Ecto neural progenitor cell (in vitro differentiated cells): ENCODE results near the gene TOX4.
A peak's percentile ranks its signal among the peaks of the same experiment; 100 is the strongest.
"Not testable (repeated sequence)": the region's sequence is repeated elsewhere in the genome, so short reads cannot be mapped to it uniquely, and the experiment has no call there.

Experiments
- DNase-seq: peaks from one replicate; pipeline ENCODE4 v3.0.0-alpha.2; 2018; ENCODE audit warnings: low spot score

Gene TOX4

DNA sequence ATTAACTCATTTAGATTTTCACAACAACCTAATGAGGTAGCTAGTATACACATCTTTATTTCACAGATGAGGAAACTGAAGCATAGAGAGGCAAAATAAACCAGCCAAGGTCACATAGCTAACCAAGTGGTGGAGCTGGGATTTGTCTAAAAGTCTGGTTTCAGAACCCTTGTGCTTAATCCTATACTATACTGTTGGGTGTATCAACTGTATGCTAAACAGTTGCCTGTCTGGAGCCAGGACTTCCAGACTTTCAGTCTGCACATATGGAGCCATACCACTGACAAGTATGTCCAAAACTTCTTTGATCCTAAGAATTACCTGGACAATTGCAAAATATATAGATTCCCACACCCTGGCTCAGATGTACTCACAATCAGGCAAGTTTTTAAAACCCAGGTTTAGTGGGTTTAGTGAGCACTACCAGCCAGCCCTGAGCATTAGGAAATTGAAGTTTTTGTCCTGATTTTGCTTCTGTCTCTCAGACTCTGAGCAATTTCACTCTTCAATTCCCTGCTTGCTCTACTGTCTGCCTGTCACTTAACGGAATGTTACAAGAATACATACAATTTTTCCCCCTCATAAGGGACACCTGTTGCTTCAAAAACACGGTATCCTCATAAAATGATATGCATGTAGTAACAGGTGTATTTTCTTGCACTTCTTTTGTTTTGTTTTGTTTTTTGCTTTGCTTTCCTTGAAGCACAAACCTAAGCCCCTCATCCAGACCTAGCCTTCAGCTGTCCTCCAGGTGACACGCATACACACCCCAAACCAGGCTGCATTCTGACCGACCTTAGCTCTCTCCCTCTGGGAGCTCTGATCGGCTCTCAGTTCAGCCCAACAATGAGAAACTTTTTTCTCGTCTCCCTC, 58.8 kb downstream of the TOX4 start:
- DNase-seq: no peak

DNA sequence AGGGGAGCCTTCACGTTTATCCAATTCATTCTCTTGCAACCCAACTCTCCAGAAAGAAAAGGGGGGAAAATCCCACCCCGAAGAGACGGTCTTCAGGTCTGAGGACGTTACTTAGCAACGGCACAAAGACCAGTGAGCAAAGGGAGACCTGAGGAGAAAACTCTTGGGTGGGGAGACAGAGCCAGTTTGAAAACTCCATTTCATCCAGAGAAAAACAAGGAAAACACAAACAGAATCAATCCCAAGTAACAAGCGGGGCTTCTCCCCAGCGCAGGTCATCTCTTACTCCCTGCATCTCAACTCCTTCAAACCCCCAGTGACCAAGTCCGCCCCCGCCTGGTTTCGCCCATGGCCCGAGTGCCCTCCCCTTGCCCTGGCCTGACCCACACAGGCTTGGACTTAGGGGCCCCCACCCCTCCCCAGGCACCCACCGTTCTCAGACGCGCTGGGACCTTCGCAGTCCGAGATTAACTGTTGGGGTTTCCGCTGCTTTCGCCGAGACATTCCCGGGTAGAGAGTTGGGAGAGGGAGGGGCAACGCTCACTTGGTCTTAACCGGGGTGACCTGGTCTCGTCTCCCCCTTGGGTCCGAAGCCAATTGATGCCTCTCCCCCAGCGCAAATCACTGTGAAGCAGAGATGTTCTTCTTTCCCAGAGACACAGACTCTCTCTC, 59.6 kb downstream of the TOX4 start:
- DNase-seq: peak; percentile 79

- DNase-seq: no peak
These were observed 60.1 kb downstream of the TOX4 start for GRCh38 chr14:21537090-21537424.

- peak; percentile 56 for DNase-seq
These were observed 62.4 kb downstream of the TOX4 start for GRCh38 chr14:21539189-21539940.

GRCh38 chr14:21541413-21542074, 64.5 kb downstream of the TOX4 start:
- DNase-seq: no peak

DNA sequence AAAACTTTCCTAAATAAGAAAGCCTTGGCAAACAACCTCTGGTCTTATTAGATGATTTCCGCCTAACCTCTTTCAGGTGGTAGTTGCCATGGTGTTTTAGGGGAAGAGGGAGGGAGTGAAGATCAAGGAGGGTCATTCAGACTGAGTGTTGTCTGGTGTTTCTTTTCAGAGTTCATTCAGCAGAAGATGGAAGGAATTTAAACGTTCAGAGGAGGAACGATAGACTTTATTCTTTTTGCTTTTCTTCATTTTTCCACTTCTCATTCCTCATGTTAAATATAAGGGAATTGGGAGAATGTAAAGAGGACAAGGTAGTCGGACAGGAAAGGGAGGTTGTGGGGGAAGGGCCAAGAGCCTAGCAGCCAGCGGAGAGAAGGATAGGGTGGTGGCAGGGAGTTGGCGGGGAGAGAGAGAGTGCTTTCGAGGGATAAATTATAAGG, 66.5 kb downstream of the TOX4 start:
- no peak for DNase-seq

DNA sequence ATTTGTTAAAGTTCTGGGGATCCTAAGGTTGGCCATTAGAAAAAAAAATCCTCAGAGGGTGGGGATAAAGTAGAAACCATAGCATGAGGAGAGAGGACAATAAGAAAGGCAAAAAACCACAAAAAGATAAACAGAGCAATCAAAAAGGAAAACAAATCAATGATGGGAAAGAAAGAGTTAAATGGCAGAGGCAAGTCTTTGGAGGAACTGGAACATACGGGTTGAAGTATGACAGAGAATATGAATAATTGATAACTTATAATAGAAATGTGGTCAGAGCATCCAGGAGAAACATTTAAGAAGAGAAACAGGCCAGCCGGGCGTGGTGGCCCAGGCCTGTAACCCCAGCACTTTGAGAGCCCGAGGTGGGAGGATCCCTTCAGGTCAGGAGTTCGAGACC, 67.0 kb downstream of the TOX4 start:
- DNase-seq: no peak

GRCh38 chr14:21544588-21544987, 67.6 kb downstream of the TOX4 start:
- not testable (repeated sequence) for DNase-seq
